GM12801 (cell line): Measurements from ENCODE around the gene GRK5.

Experiments used
- TF ChIP-seq, protein P1 (sequence below): IDR thresholded peaks from one replicate; pipeline ENCODE4 v1.5.1; 2011; ENCODE audit warnings: control low read depth; ENCODE audit not compliant: insufficient read length; ENCODE audit errors: extremely low read depth

Gene GRK5

DNA sequence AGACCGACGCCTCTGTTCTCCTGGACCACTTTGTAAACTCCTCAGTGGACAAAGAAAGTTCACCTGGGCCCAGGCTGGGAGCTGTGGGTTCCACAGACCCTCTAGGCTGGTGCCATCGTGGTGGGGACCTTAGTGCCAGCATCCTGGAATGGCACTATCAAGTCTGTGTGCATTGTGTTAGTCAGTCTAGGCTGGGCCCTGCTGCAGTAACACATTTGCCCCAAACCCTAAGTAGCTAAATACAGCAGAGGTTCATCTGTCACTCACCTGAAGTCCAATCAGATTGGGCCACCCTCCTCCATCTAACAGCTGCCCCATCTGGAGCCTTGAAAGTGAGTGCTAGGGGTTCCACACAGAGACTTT is 224.4 kb downstream of the GRK5 start:
- TF ChIP-seq, protein P1, sequence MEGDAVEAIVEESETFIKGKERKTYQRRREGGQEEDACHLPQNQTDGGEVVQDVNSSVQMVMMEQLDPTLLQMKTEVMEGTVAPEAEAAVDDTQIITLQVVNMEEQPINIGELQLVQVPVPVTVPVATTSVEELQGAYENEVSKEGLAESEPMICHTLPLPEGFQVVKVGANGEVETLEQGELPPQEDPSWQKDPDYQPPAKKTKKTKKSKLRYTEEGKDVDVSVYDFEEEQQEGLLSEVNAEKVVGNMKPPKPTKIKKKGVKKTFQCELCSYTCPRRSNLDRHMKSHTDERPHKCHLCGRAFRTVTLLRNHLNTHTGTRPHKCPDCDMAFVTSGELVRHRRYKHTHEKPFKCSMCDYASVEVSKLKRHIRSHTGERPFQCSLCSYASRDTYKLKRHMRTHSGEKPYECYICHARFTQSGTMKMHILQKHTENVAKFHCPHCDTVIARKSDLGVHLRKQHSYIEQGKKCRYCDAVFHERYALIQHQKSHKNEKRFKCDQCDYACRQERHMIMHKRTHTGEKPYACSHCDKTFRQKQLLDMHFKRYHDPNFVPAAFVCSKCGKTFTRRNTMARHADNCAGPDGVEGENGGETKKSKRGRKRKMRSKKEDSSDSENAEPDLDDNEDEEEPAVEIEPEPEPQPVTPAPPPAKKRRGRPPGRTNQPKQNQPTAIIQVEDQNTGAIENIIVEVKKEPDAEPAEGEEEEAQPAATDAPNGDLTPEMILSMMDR, result no peak

DNA sequence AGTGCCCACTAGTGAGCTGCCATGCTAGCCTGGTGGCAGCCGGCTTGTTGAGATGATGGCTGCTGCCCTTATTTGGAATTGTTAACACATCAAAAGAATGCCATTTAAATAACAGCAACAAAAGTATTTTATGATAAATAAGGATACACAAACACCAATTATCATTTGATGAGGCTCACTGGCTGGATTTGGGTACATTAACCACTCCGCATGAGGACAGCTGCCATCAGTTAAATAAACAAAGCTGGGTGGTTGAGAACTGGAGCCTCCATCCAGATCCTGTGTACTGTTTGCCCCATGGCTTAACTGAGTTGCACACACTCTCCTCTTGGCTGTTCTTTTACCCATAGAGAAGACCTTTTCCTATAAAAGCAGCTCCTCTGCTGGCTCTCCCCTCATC is 231.3 kb downstream of the GRK5 start:
- TF ChIP-seq, protein P1, result no peak

DNA sequence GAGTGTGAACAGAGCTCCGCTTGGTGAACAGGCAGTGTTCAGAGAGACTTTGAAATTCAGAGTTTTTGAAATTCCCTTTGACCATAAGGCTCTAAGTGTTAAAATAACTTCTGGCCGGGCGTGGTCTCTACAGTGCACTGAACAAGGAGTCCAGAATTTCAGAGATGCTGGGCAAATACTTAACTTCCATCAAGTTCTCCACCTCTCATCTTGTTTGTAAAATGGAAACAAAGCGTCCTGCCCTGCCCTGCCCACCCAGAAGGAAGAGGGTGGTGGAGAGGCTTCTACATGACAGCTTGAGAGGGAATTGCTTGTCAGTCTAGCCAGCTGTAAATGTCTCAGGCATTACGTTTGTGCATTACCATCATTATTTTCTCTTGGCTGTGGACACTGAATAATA is 232.6 kb downstream of the GRK5 start:
- TF ChIP-seq, protein P1, result no peak

DNA sequence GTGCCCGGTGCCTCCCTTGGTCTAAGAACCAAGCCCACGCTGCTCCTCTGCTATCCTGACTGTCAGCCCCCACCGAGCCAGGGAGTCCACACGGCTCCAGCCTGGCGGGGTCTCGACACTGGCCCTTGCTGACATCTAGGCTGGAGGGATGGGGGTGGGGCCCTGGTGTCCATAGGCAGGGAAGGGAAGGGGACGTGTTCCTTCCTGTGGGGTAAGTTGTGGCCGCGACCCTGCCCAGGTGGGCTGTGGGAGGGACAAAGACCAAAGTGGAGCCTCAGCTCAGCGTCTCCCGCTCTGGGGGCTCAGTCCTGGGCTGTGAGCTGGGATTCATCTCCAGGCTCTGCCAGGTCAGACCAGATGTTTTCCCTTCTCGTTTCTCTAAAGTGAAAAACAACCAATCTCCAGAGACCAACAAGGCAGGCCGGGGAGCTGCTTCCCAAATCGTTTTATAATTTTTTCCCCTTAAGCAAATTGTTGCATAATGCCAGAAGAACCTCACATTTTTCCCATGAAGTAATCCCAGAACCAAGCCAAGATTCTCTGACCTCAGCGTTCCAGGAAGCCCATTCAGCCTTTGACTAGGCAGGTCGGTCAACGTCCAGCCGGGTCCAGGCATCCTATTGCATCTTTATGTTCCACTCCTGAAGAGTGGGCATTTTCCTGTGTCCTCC is 233.9 kb downstream of the GRK5 start:
- TF ChIP-seq, protein P1, result no peak

DNA sequence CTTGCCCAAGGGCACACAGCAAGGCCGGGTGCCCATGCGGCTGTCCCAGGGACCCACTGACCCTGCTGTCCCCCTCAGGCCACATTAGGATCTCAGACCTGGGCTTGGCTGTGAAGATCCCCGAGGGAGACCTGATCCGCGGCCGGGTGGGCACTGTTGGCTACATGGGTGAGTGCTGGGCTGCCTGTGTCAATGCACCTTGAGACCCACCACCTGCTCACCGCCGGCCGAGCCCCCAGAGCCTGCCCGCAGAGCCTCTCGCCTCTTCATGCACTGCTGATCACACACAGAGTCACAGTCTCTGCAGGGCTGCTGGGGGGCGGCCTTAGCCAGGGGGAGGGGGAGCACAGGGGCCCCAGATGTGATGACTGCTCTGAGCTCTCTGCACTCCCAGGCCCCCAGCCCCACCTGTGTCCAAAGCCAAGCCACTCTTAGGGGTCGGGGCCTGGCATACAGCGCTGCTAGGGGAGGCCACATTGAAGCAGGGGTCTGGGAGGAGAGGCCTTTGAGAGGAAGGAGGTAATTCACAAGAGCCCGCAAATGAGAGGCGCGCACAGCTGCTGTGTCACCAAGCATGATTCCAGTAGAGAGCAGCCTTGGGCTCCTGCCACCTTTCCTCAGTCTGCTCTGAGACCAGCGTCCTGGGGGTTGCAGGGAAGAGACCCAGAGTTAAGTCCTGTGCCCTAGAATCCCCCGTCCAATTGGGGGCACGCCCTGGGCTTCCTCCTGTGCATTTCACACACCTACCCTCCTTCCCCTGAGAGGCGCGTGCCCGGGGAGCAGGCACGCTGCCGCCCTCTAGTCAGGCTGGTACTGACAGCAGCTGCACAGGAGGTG is 234.8 kb downstream of the GRK5 start:
- TF ChIP-seq, protein P1, result no peak

DNA sequence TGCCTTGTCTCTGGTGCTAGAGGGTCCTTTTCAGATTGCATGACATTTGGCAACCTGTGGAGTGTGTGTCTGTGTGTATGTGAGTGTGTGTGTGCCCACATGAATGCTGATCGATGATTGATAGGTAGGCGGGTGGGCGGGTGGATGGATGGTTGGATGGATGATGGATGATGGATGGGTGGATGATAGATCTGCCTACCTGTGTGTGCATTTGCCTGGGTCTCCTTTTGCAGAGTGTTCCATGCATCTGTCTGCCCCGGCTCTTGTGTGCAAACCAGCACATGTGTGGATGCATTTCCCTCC is 235.3 kb downstream of the GRK5 start:
- TF ChIP-seq, protein P1, result no peak

DNA sequence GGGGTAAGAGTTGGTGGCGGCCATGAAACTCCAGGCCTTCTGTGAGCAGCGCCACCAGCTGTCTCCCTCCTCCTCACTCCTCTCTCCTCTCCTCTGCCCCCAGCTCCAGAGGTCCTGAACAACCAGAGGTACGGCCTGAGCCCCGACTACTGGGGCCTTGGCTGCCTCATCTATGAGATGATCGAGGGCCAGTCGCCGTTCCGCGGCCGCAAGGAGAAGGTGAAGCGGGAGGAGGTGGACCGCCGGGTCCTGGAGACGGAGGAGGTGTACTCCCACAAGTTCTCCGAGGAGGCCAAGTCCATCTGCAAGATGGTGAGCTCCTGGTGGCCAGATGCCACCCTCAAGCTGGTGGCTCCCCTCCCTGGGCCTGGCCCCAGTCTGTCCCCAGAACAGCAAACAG is 236.1 kb downstream of the GRK5 start:
- TF ChIP-seq, protein P1, result no peak
